A549 (cell line): ENCODE measurements around the gene CADM2. TPM values are rescaled to one million over a fixed set of nuclear protein-coding genes. Genes with fewer than 3 reads are reported as not detected.

Experiments used
- ATAC-seq, 2 experiments: fragments of 200-7000 bp in 1 of 2; fragments of >200 bp in 1 of 2; cut with Nextera tagmentation in 1 of 2; cut with Tn5 transposase in 1 of 2; 3 replicates each; pipeline versions ENCODE4 v1.8.0 to v1.9.1; 2018 to 2020; ENCODE audit warnings: mild to moderate bottlenecking in 1 of 2, moderate library complexity in 1 of 2
- CTCF ChIA-PET: fragments of 300-600 bp; sonication (Branson Sonifier 250); formaldehyde crosslinking; extraction: SDS; loops from one replicate; lab custom pipeline; 2021; ENCODE audit warnings: antibody characterized with exemption, inconsistent platforms; lab: Yijun Ruan, JAX
- POLR2A ChIA-PET: fragments of 350-600 bp; formaldehyde crosslinking; extraction: SDS; loops from one replicate; lab custom pipeline; 2021; ENCODE audit warnings: antibody characterized with exemption, inconsistent platforms; lab: Yijun Ruan, JAX
- DNase-seq, 2 experiments: peaks; one replicate each; pipeline versions ENCODE4 v3.0.0 to v3.0.0-alpha.2; 2011 to 2016; ENCODE audit warnings: low read depth in 1 of 2, low spot score in 1 of 2
- FAIRE-seq: peaks from 2 replicates; lab custom pipeline; 2011; peaks lifted over from hg19 to GRCh38; lab: Jason Lieb, UNC
- H3K27ac ChIP-seq, 2 experiments: fragments of >200 bp; sonication (Bioruptor Twin); formaldehyde crosslinking; 3 replicates each; pipeline ENCODE4 v1.5.1; 2016 to 2017
- H3K4me1 ChIP-seq: fragments of >200 bp; sonication (Bioruptor Twin); formaldehyde crosslinking; 3 replicates; pipeline ENCODE4 v1.6.1; 2016
- H3K4me2 ChIP-seq: fragments of >200 bp; sonication (Bioruptor Twin); formaldehyde crosslinking; 3 replicates; pipeline ENCODE4 v1.6.1; 2016
- H3K4me3 ChIP-seq: fragments of >200 bp; sonication (Bioruptor Twin); formaldehyde crosslinking; 3 replicates; pipeline ENCODE4 v1.5.1; 2016
- H3K9me3 ChIP-seq: fragments of >200 bp; sonication (Bioruptor Twin); formaldehyde crosslinking; 3 replicates; pipeline ENCODE4 v1.6.1; 2016
- CBX2 ChIP-seq: fragments of 200-600 bp; sonication (generic); IDR thresholded peaks from 2 replicates; pipeline ENCODE4 v1.6.1; 2016; ENCODE audit warnings: low read depth, mild to moderate bottlenecking, borderline replicate concordance
- CHD4 ChIP-seq: fragments of 200-600 bp; sonication (generic); IDR thresholded peaks from 2 replicates; pipeline ENCODE4 v1.6.1; 2016; ENCODE audit warnings: antibody characterized with exemption, mild to moderate bottlenecking, borderline replicate concordance
- EHF ChIP-seq: fragments of 250-450 bp; sonication (Bioruptor Pico); IDR thresholded peaks from 2 replicates; pipeline ENCODE4 v1.5.0; 2020; ENCODE audit warnings: mild to moderate bottlenecking
- HOXB13 ChIP-seq: fragments of 250-450 bp; sonication (Bioruptor Pico); IDR thresholded peaks from 2 replicates; pipeline ENCODE4 v1.5.0; 2020; ENCODE audit warnings: low read depth, mild to moderate bottlenecking, moderate library complexity
- KDM1A ChIP-seq: fragments of 200-600 bp; sonication (generic); IDR thresholded peaks from 2 replicates; pipeline ENCODE4 v1.6.1; 2016; ENCODE audit warnings: low read depth, mild to moderate bottlenecking
- KDM5A ChIP-seq: fragments of 200-600 bp; sonication (generic); IDR thresholded peaks from 2 replicates; pipeline ENCODE4 v1.6.1; 2016; ENCODE audit warnings: antibody characterized with exemption, mild to moderate bottlenecking
- MAZ ChIP-seq: fragments of 150-350 bp; IDR thresholded peaks from 2 replicates; pipeline ENCODE4 v1.6.1; 2014; ENCODE audit warnings: antibody characterized with exemption, low read depth, low read length, borderline replicate concordance
- MYC ChIP-seq: IDR thresholded peaks from 2 replicates; pipeline ENCODE4 v1.6.1; 2012; ENCODE audit warnings: mild to moderate bottlenecking, inconsistent platforms, low read length, improper control_type of control experiment, borderline replicate concordance
- NPAS2 ChIP-seq: fragments of 250-450 bp; sonication (Bioruptor Pico); IDR thresholded peaks from 2 replicates; pipeline ENCODE4 v1.8.0; 2022; ENCODE audit warnings: mild to moderate bottlenecking, moderate library complexity, borderline replicate concordance
- NR3C1 ChIP-seq: fragments of >200 bp; sonication (Bioruptor Twin); formaldehyde crosslinking; IDR thresholded peaks from 3 replicates; pipeline ENCODE4 v1.6.1; 2017
- RFX5 ChIP-seq: fragments of 450-650 bp; IDR thresholded peaks from 2 replicates; pipeline ENCODE4 v1.7.1; 2014; ENCODE audit warnings: antibody characterized with exemption, mild to moderate bottlenecking, moderate library complexity
- SREBF2 ChIP-seq: fragments of 450-650 bp; IDR thresholded peaks from 2 replicates; pipeline ENCODE4 v1.6.1; 2014; ENCODE audit warnings: mild to moderate bottlenecking, moderate library complexity
- ZNF302 ChIP-seq: fragments of 250-450 bp; sonication (Bioruptor Pico); IDR thresholded peaks from 2 replicates; pipeline ENCODE4 v1.9.0; 2021; ENCODE audit warnings: inconsistent platforms, mild to moderate bottlenecking, moderate library complexity
- ZSCAN20 ChIP-seq: fragments of 250-450 bp; sonication (Bioruptor Pico); IDR thresholded peaks from 2 replicates; pipeline ENCODE4 v1.8.0; 2022; ENCODE audit warnings: mild to moderate bottlenecking, moderate library complexity
- whole genome bisulfite sequencing: methylation state at CpG from one replicate; pipeline ENCODE4 v1.1.6; 2017; ENCODE audit errors: missing lambda C conversion rate; 5-methylcytosine and 5-hydroxymethylcytosine counted together
- polyA plus RNA-seq, 4 experiments: library from polyadenylated mRNA; depleted of rRNA in 3 of 4; stranded (reverse); fragments of >200 nt; fragmentation: RNase III in 1 of 4; extraction: RNeasy Plus Mini Kit Qiagen cat#74134 plus additional on column Dnase treatment in 1 of 4; gene quantifications; 2 replicates in 3 of 4; 3 replicates in 1 of 4; pipeline ENCODE4 v1.2.3, GENCODE V29; 2011 to 2017
- TF ChIP-seq, protein P1 (sequence below): fragments of 250-450 bp; sonication (Bioruptor Pico); IDR thresholded peaks from 2 replicates; pipeline ENCODE4 v1.5.0; 2020; ENCODE audit warnings: low read depth, mild to moderate bottlenecking, moderate library complexity
- TF ChIP-seq, protein P2 (sequence below): IDR thresholded peaks from 2 replicates; pipeline ENCODE4 v1.6.1; 2012; ENCODE audit warnings: low read depth, borderline replicate concordance
- TF ChIP-seq, protein P3 (sequence below): fragments of 200-600 bp; sonication (generic); IDR thresholded peaks from 2 replicates; pipeline ENCODE4 v1.6.1; 2016; ENCODE audit warnings: antibody characterized with exemption, mild to moderate bottlenecking, moderate library complexity
- TF ChIP-seq, protein P4 (sequence below): fragments of >200 bp; sonication (Bioruptor Twin); formaldehyde crosslinking; IDR thresholded peaks from 2 replicates; pipeline ENCODE4 v1.6.1; 2016

The CADM2 gene
- polyA plus RNA-seq, 2 of the 4 experiments (the other 2 are of a cell fraction) = 0.05 to 0.71 TPM

DNA sequence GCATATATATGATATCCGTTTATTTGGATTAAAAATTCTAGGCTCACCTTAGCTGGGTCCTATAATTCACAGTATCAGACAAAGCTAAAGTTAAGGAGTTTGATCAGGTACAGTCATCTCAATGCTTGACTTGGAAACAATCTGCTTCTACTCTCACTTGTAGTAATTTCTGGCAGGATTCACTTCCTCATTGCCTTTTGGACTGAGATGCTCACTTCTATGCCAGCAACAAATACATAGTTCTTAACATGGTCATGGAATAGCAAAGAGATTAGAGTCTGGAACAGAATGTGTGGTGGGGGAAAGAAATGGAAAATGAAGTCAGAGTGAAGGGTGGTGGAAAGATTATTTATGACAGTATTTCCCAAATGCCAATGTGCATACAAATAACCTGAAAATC lies 693.6 kb downstream of the CADM2 start (continued):
- TF ChIP-seq, protein P1, sequence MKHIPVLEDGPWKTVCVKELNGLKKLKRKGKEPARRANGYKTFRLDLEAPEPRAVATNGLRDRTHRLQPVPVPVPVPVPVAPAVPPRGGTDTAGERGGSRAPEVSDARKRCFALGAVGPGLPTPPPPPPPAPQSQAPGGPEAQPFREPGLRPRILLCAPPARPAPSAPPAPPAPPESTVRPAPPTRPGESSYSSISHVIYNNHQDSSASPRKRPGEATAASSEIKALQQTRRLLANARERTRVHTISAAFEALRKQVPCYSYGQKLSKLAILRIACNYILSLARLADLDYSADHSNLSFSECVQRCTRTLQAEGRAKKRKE (CRISPR knock-in tag) = no peak
- no peak for TF ChIP-seq ZNF302 (CRISPR knock-in tag)
- no peak for TF ChIP-seq EHF
- TF ChIP-seq KDM1A = no peak
- no peak for TF ChIP-seq RFX5
- TF ChIP-seq KDM5A = no peak
- TF ChIP-seq CHD4 = no peak
- TF ChIP-seq, protein P2, sequence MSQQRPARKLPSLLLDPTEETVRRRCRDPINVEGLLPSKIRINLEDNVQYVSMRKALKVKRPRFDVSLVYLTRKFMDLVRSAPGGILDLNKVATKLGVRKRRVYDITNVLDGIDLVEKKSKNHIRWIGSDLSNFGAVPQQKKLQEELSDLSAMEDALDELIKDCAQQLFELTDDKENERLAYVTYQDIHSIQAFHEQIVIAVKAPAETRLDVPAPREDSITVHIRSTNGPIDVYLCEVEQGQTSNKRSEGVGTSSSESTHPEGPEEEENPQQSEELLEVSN = no peak

DNA sequence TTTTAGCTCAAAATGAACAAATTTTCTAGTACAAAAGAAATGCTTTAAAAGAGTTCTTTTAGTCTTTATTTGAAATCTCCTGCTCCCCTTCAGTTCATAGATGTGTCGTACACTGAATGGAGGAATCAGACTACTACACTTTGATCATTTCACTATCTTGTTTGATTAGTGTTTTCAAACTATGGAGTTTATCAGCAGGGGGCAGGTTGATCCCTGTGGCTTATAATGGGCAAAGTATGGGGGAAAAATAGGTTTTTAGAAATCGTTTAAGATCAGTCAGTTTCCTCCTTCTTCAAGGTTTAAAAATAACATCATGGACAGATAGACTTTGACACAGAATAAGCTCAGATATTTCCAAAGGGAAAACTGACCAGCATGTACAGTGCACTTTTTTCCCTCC lies 701.7 kb downstream of the CADM2 start:
- no peak overlapping the region for H3K27ac ChIP-seq
- no peak for ATAC-seq
- 13% methylated on average over 2 of the region's 2 CpGs for WGBS
- DNase-seq = no peak
- no peak for FAIRE-seq
- H3K9me3 ChIP-seq = no peaks in the 10 kb centered on the region
- no peaks in the 10 kb centered on the region for H3K4me1 ChIP-seq
- CTCF ChIA-PET = interaction anchor here (0.6 kb wide), 1 partner anchor 84 kb away, joined by 3 read pairs; no protein-coding TSS in a partner anchor
- POLR2A ChIA-PET = no interaction called here
- no peak for TF ChIP-seq NR3C1
- no peak for TF ChIP-seq SREBF2
- TF ChIP-seq, protein P3, sequence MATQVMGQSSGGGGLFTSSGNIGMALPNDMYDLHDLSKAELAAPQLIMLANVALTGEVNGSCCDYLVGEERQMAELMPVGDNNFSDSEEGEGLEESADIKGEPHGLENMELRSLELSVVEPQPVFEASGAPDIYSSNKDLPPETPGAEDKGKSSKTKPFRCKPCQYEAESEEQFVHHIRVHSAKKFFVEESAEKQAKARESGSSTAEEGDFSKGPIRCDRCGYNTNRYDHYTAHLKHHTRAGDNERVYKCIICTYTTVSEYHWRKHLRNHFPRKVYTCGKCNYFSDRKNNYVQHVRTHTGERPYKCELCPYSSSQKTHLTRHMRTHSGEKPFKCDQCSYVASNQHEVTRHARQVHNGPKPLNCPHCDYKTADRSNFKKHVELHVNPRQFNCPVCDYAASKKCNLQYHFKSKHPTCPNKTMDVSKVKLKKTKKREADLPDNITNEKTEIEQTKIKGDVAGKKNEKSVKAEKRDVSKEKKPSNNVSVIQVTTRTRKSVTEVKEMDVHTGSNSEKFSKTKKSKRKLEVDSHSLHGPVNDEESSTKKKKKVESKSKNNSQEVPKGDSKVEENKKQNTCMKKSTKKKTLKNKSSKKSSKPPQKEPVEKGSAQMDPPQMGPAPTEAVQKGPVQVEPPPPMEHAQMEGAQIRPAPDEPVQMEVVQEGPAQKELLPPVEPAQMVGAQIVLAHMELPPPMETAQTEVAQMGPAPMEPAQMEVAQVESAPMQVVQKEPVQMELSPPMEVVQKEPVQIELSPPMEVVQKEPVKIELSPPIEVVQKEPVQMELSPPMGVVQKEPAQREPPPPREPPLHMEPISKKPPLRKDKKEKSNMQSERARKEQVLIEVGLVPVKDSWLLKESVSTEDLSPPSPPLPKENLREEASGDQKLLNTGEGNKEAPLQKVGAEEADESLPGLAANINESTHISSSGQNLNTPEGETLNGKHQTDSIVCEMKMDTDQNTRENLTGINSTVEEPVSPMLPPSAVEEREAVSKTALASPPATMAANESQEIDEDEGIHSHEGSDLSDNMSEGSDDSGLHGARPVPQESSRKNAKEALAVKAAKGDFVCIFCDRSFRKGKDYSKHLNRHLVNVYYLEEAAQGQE = no peak
- TF ChIP-seq CBX2 = no peak
- no peak for TF ChIP-seq ZSCAN20 (CRISPR knock-in tag)
- no peak for TF ChIP-seq KDM1A
- TF ChIP-seq, protein P1 (CRISPR knock-in tag) = no peak
- TF ChIP-seq, protein P4, sequence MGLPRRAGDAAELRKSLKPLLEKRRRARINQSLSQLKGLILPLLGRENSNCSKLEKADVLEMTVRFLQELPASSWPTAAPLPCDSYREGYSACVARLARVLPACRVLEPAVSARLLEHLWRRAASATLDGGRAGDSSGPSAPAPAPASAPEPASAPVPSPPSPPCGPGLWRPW = no peak
- TF ChIP-seq NPAS2 (CRISPR knock-in tag) = no peak
- H3K4me3 ChIP-seq = no peak overlapping the region
- no peak overlapping the region for H3K4me2 ChIP-seq

DNA sequence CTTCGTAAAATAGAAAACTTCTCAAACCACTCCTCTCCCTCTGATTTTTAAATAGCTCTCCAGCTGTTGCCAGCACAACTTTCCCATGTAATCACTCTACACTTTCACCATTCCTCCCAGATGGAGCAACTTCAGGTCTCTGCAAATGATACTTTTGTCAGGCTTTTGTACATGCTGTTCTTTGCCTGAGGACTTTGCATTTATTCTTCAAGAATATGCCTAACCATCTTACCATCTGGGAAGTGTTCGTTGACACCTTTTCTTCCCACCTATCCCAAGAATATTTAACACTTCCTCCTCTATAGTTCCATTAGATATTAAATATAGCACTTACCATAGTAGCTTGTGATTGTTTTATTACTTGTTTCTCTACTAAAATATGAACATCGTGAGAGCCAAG lies 703.7 kb downstream of the CADM2 start:
- Histone ChIP-seq H3K27ac (no peak overlapping the region), H3K4me3 (no peak overlapping the region), H3K9me3 (no peaks in the 10 kb centered on the region), H3K4me1 (no peaks in the 10 kb centered on the region), H3K4me2 (no peak overlapping the region)
- POLR2A ChIA-PET = no interaction called here
- no peak for FAIRE-seq
- ATAC-seq = no peak
- 27% methylated on average over 3 of the region's 3 CpGs for WGBS
- TF ChIP-seq MYC (no peak), NR3C1 (no peak), HOXB13 (CRISPR knock-in tag) (no peak), MAZ (no peak), NPAS2 (CRISPR knock-in tag) (no peak)
- CTCF ChIA-PET = no interaction called here
- no peak for DNase-seq
